Activated CD4-positive, alpha-beta T cell treated with anti-CD3 and anti-CD28 coated beads for 4 hours (primary cell): Measurements from ENCODE around the gene TAP1.
"Not testable (repeated sequence)": the region's sequence is repeated elsewhere in the genome, so short reads cannot be mapped to it uniquely, and the experiment has no call there.

Source experiments
- DNase-seq, 2 donors: peaks; one replicate each; pipeline ENCODE4 v3.0.0-alpha.2; 2020

Gene TAP1, protein sequence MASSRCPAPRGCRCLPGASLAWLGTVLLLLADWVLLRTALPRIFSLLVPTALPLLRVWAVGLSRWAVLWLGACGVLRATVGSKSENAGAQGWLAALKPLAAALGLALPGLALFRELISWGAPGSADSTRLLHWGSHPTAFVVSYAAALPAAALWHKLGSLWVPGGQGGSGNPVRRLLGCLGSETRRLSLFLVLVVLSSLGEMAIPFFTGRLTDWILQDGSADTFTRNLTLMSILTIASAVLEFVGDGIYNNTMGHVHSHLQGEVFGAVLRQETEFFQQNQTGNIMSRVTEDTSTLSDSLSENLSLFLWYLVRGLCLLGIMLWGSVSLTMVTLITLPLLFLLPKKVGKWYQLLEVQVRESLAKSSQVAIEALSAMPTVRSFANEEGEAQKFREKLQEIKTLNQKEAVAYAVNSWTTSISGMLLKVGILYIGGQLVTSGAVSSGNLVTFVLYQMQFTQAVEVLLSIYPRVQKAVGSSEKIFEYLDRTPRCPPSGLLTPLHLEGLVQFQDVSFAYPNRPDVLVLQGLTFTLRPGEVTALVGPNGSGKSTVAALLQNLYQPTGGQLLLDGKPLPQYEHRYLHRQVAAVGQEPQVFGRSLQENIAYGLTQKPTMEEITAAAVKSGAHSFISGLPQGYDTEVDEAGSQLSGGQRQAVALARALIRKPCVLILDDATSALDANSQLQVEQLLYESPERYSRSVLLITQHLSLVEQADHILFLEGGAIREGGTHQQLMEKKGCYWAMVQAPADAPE

DNA sequence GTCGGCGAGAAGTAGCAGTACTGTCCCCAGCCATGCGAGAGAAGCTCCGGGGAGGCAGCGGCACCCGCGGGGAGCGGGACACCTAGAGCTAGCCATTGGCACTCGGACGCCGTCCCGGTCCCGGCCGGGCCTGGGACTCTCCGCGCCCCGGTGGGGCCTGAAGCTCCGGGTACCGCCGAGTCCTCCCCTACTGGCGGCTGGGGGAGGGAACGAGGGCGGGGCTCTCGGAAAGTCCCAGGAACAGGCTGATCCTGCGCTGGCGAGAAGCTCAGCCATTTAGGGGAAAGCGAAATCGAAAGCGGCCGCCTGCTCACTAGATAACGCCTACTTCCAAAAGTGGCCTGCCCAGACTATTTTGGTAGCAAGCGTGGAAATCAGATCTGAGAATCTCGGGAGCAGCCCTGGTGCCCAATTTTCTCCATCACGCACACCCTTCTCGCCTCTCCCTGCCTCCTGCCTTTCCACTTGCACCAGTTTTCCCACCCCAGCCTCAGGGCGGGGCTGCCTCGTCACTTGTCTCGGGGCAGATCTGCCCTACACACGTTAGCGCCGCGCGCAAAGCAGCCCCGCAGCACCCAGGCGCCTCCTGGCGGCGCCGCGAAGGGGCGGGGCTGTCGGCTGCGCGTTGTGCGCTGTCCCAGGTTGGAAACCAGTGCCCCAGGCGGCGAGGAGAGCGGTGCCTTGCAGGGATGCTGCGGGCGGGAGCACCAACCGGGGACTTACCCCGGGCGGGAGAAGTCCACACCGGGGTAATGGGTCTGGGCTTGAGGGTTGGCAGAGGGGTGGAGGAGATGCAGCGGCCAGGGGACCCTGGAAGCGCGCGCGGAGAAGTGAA lies at the start of gene TAP1, which contains the start of gene PSMB9:
TAP1 (minus strand) TSS at position 164 of the 835 bp plus-strand sequence; CDS start at position 96, 68 bp downstream.
PSMB9 (plus strand) TSS at position 652 of the 835 bp plus-strand sequence; CDS start at position 690, 38 bp downstream.
- DNase-seq: peak; percentile 96 to 97

DNA sequence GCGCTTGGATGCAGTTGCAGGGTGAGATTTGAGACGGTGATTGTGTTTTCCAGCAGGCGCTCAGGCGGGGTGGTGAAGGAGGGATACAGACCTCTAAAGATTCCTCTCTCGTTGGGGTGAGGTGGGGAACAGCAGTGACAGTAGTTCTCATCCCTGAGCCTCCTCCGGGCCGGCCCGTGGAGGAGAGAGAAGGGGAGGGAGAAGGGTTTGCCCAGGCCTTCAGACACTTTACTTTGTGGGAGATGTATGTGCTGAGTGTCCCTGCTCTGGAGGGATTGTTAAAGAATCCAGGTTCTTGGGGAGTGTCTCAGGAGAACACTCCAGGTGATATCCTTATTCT lies 41.5 kb upstream of the TAP1 start:
- no peak for DNase-seq

DNA sequence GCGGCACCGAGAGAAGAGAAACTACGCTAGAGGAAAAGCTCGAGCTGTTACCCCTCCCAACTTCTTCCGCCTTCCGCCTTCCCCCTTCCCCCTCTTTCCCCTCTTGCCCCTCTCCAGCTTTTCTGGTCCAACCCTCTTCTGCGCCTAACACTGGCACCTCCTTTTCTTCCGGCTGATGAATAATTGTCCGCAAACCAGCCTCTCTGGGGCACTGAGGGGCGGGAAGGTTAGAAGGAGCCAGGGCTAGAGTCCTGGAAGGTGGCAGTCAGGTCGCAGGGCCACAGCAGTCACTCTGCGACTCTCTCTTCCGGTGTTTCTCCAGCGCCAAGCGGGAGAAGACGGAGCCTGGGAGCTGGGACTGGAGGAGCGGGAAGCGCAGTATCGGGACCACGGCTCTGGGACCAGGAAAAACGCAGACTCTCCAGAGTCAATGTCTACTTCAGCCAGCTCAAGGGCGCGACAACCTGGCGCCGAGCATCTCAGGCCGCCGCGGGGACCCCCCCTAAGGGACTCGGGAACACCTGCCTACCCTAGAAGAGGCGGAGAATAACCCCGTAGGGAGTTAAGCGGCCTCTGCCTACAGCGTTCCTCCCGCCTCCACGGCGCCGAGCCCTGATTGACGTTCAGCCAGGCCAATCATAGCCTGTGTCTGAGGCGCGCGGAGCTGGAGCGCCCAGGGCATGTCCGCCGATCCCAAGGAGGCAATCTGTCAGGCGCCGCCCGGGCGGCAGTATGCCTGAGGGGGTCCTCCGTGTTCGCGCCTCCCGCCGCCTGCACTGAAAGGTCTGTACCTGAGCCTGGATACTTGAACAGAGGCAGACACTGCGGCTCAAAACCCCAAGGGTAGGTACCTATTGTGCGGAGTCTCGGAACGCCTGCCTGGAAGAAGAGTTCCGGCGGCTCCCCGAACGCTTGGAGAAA lies 40.8 kb upstream of the TAP1 start:
- peak; percentile 87 to 95 for DNase-seq

DNA sequence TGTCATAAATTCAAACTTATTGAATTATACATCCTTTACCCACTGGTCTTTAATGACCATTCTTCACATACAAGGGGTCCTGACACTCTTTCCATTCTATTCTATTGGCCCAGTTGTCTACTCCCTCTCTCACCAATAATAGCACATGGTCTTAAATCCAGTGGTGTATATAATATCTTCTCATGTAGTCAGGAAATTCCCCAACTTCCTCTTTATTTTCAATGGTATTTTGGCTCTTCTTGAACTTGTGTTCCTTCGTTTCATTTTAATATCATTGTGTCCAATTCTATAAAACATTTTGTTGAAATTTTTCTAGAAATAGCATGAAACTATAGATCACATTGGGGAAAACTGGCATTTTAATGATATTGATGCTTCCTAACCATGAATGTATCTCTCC lies 37.3 kb upstream of the TAP1 start:
- no peak for DNase-seq

DNA sequence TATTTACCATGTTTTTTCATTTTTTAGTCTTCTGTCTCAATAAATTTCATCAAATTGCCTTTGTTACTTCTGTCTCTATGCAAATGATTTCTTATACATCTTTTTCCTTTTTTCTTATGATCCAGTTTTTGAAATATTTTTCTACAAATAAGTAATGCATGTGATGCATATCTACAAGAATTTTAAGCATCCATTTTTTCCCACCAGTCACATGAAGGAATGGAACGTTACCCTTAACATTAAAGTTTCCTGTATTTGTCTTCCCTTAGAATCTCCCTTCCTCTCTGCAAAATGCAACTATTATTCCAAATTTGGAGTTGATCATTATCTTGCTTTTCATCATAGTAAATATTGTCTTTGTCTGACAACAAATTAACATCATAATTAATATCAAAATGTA lies 36.0 kb upstream of the TAP1 start:
- no peak for DNase-seq

DNA sequence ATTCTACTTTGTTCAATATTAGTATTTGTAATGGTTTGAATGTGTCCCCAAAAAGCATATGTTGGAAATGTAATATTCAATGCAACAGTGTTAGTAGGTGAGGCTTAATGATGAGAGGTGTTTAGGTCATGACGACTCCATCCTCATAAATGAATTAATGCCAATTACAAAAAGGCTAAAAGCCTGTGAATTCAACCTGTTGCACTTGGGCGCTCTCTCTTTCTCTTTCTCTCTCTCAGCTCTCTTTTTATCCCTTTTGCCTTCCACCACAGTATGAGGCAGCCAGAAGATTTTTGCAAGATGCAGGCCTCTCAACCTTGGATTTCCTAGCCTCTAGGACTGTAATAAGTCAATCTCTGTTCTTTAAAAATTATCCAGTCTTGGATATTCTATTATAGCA lies 35.1 kb upstream of the TAP1 start:
- no peak for DNase-seq

DNA sequence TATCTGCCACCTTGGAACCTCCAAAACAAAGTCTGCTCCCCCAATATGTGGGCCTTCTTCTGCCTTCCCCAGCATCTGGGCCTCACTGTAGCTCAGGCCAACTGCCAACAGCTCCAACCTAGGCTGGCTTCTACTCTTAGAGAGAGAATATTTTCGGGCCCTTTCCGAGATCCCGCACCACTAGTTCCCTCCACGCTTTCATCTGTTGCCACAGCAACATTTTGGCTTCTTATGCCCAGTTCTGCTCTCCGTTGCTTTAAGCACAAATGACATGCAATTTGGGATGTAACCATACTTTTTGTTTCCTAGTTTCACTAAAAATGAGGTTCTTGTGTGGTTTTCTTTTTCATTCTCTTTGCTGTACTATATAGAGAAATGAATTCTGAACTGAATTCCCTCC lies 34.1 kb upstream of the TAP1 start:
- DNase-seq: no peak

DNA sequence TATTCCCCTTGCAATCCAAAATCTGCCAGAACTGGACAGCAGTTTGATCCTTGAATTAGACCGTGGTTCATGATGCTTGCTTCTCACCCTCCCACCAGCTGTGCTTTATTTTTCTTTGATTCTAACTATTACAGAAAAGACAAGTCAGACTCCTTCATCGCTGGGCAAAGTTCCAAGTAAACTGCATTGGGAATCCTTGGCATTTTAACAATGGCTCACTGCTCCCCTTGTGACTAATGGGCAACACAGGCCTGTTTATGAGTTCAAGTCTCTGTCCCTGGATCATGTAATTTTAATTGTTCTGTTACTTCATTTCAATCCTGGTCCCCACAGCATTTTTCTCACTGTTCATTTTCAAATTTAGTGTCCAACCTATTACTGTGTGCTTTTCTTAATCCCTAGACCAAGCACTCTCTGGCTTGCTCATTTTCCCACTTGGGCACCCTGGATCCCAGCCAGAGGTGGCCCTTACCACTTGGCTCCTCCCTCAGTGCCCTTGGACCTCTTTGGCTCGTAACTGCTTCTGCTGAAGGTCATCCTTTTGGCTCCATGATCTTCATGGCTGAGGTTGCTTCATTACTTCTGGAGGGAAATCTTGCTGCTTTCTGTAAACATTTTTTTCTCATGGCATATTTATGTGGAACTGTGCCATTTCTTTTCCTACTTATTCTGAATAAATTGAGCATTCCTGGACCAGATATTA lies 33.3 kb upstream of the TAP1 start:
- no peak for DNase-seq

DNA sequence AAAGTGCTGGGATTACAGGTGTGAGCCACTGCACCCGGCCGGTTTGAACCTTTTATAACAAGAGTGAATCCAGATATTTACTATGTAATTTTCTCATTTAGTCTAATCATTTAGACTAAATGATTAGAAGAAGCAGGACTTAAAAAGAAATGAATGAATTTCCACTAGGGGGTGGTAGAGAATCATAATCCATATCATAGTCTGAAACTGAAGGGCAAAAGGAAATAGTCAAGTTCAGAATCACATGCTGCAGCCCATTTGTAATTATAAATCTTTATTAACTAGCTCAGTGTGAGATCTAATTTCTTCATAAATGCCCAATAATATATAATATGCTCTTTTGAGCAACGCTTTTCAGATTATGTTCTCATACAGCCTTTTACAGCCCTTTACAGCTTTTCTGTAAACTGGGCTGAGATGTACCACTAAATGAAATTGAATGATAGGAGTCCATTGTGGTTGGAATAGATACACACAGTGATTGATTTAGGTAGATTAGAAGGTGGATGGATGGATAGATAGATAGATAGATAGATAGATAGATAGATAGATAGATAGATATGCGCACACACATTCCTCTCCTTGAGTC lies 32.3 kb upstream of the TAP1 start:
- no peak for DNase-seq

DNA sequence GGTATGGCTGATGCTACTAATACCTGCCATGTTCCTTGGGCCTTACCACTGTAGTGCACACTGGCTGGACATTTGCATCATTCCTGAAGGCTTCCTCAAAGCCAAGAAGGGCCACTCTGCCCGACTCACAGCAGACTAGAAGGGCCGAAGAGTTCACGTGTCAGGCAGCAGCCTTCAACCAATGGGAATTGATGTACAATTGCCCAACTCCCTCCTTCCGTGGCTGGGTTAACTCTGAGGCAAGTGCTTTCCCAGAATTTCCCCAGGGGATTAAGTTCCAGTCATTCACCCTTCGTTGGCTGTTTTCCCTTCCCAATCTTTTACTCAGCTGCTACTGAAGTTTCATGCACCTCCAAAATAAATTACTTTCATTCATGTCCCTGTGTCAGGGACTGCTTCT lies 30.3 kb upstream of the TAP1 start:
- no peak for DNase-seq

DNA sequence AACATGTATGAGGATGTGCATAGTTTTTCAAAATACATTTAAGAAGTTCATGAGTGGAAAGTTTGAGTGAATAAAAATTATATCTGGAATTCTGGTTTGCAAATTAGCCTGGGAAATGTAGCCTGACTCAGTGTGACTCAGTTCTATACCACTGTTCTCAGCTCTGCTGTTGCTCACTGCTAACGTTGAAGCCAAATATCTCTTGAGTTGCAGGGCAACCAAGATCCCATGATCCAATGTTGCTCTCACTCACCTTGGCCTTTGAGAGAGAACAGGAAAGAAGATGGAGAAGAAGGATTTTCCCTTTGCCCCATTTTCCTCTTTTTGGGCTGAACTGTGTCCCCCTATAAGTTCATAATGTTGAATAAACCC lies 29.4 kb upstream of the TAP1 start:
- DNase-seq: no peak

DNA sequence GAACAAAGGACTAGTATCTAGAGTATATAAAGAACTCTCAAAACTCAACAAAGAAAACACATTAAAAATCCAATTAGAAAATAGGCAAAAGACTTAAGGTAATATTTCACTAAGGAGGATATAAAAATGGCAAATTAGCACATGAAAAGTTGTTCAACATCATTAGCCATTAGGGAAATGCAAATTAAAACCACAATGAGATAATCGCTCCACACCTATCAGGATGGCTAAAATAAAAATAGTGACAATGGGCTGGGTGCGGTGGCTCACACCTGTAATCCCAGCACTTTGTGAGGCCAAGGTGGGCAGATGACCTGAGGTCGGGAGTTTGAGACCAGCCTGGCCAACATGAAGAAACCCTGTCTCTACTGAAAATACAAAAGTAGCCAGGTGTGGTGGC lies 27.5 kb upstream of the TAP1 start:
- DNase-seq: not testable (repeated sequence)

DNA sequence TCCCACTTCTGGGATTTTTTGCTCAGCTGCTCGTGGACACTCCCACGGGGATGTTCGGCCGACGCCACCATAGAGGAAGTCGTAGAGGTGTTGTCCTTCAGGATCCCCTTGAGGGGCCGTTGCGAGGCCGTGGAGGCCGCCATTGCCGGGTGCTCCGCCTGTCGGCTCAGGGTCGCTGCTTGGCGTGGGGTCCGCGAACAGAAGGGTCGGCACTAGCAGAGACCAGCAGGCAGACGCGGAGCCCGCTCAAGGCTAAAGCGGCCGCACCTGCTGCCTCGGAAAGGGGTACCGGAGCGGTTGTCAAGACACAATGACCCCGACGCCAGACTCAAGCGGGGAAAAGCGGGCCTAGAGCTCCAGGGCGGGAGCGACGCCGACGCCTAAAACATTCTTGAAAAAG lies 26.2 kb upstream of the TAP1 start:
- no peak for DNase-seq

DNA sequence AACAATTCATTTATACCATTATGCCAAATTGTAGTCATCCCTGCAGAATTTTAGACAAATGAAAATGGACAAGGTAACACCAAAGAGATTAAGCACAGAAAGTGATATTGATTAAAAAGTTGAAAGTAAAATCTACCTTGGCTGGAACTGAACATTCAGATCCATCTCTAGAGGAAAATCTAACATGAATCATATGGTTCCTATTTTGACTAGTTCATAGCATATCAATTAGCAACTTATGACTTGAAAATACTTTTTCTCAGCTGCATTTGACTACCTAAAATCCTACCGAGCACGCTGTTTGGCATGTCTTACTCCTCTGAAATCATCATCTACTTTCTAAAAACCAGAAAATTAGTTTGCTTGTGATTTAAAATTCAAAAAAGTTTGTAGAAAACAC lies 23.1 kb upstream of the TAP1 start:
- DNase-seq: no peak

DNA sequence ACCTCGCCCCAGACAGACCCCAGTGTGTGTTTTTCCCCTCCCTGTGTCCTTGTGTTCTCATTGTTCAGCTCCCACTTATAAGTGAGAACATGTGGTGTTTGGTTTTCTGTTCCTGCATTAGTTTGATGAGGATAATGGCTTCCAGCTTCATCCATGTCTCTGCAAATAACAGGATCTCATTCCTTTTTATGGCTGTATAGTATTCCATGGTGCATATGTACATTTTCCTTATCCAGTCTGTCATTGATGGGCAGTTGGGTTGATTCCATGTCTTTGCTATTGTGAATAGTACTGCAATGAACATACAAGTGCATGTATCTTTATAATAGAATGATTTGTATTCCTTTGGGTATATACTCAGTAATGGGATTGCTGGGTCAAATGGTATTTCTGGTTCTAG lies 20.4 kb upstream of the TAP1 start:
- DNase-seq: not testable (repeated sequence)

DNA sequence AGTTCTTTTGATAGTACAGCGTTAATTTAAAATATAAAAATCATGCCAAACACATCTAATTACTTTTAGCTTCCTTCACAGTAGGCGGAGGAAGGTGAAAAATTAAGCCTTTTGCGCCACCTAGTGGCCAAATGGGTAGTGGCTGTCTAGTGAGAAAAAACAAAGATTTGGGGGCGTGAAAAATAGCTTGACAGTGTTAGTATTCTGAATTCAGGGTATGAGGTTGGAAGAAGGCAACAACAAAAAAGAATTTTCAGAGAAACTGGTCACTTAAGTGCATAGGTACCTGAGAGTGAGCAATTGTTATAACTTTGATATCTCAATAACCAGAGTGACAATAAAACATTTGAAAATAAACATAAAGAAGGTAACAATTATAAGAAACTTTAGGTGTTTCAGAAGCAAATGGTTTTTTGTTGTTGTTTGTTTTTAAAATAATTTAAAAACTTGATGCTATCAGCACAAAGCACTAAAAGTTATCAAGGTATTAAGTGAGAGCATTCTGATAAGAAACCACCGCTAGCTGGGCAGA lies 14.8 kb upstream of the TAP1 start:
- DNase-seq: peak; percentile 79 to 91

DNA sequence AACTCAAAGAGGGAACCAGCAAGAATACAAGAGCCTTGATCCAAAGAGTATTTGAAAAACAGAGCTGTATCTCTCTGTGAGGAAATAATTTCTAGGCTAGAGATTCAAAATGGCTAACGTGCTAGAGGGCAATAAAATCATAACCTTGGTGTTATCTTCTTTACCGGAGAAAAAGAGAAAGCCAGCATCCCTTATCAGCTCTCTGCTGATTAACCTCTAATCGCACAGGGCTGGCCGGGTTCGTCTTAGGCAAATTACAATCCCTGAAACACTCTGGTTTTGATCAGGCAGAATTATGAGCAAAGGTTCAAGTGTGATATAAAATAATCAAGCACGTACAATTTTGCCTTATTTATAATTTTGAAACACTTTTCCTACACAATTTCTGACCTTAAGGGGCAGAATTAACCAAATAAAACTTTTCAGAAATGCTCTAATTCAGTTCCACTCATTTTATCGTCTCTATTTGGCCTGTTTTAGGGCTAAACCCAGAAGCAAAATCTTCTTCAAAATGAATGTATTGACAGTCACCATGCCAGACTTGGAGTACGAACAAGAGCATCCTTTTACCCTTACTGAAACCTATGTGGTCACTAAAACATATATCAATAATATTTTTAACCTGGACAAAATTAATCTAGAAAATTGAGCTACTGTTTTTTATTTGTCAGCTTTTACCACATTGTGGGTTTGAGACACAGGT lies 14.2 kb upstream of the TAP1 start:
- DNase-seq: no peak

DNA sequence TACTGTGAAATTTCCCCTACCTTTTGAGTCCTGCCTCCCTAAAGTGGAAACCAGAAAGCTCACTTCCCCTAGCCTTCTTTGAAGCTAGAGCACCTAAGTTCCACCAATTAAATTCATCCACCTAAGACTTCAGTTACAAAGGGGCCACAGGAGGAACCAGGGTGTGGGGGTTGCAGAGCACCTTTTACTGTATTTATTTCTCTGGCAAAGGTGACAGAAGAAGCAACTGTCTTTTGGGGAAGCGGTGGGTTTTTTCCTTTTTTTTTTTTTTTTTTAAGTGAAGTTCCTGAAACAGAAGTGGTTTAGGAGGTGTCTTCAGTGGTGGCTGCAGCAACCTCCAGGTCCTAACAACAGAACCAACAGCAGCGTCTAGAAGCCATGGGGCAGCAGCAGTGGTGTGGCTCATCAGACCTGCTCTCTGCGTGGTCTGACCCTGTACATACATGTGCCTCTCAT lies 13.5 kb upstream of the TAP1 start:
- DNase-seq: no peak

DNA sequence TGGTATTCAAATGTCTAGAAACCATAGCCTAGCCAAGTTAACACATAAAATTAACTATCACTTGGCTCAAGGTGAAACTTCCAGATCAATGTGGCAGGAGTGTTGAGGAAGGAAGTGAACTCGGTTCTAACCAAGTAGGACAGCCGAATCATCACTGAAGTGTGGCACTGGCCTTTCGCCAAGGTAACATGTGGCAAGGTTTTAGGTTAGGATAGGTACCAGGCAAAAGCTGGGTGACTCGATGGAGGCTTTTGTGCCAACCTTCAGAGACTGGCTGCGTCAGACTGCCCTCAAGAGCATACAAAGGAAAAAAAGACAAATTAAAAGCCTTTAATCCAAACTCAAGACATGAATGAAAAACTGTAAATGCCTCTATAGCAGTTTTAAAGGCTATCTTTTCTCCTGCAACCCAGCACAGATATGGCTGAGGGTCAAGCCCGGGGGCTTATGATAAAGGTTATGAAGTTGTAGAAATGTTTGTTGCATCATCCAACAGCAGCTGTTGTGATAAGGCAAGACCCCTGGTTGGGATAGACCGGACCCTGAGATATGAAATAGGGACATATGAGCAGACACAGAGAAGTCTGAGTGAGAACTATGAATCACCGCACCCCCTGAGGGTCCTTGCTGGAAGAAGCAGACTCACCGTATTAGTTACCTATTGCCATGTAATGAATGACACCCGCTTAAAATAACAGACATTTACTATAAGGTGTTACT lies 12.4 kb upstream of the TAP1 start:
- DNase-seq: no peak

DNA sequence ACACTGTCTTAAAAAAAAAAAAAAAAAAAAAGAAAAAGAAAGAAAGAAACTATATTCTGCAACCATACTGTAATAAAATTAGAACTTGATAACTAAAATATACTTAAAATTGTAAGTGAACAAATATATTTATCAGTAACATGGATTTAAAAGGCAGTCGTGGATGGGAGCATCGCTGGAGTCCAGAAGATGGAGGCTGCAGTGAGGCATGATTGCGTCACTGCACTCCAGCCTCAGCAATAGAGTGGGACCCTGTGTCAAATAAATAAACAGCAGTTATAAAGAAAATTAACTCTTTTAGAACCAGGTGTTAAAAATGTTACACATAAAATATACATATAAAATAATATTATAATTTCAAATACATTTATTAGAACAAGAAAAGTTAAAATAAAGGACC lies 9.2 kb upstream of the TAP1 start:
- DNase-seq: no peak
